ENCODE results near the gene ZNF579. TPM values are rescaled to one million over a fixed set of nuclear protein-coding genes. Genes with fewer than 3 reads are reported as not detected.

The ZNF579 gene
- total RNA-seq, 2 experiments from 2014 or later = 7.2 TPM

- ATAC-seq (peak; percentile 85), DNase-seq (peak; percentile 96)
- no peaks in the 10 kb centered on the region for H3K27me3 Mint-ChIP-seq
- no peak for TF ChIP-seq CTCF (IDR thresholded peaks at IDR 0.05)
- peak overlapping the region; percentile 99 for H3K27ac Mint-ChIP-seq
- H3K4me3 Mint-ChIP-seq = peak overlapping the region; percentile 88
- ChIA-PET POLR2A (interaction anchor here (0.9 to 2.2 kb wide), 7 partner anchors 13 to 122 kb away, joined by 3 to 8 read pairs (median 4); partner anchors contain the start of genes ZNF581, ZNF628 and ZNF784), CTCF (interaction anchor here (1.0 to 4.0 kb wide), 6 partner anchors 12 to 95 kb away, joined by 3 to 24 read pairs (median 5); no protein-coding TSS in a partner anchor)
- peaks cover 39% of the 10 kb centered on the region for H3K36me3 Mint-ChIP-seq (ENCODE audit: low read depth)
- H3K4me1 Mint-ChIP-seq (ENCODE audit: low read depth) = peaks cover 27% of the 10 kb centered on the region
- peaks cover 4% of the 10 kb centered on the region for H3K9me3 Mint-ChIP-seq
- intact Hi-C loops (cut with micrococcal nuclease) = no loop called here
Measured at GRCh38 chr19:55598719-55599467, 18.2 kb upstream of the ZNF579 start.

- ChIA-PET CTCF (interaction anchor here (1.0 to 4.0 kb wide), 2 partner anchors 12 to 35 kb away, joined by 3 to 24 read pairs; no protein-coding TSS in a partner anchor), POLR2A (interaction anchor here (0.5 to 2.2 kb wide), 3 partner anchors 26 to 554 kb away, joined by 3 to 7 read pairs (median 3); partner anchors contain the start of gene ZNF784)
- H3K36me3 Mint-ChIP-seq (ENCODE audit: low read depth) = peaks cover 39% of the 10 kb centered on the region
- no peak overlapping the region for H3K4me3 Mint-ChIP-seq
- TF ChIP-seq CTCF (IDR thresholded peaks at IDR 0.05) = no peak
- H3K27ac Mint-ChIP-seq = no peak overlapping the region
- H3K27me3 Mint-ChIP-seq = no peaks in the 10 kb centered on the region
- ATAC-seq (no peak), DNase-seq (no peak)
- H3K9me3 Mint-ChIP-seq = peaks cover 2% of the 10 kb centered on the region
- intact Hi-C loops (cut with micrococcal nuclease) = no loop called here
- H3K4me1 Mint-ChIP-seq (ENCODE audit: low read depth) = peaks cover 20% of the 10 kb centered on the region
Measured at GRCh38 chr19:55598034-55598433, 17.4 kb upstream of the ZNF579 start.

GRCh38 chr19:55597501-55597921 is 16.9 kb upstream of the ZNF579 start:
- ChIA-PET POLR2A (interaction anchor here (0.6 kb wide), 1 partner anchor 554 kb away, joined by 3 read pairs; no protein-coding TSS in a partner anchor), CTCF (interaction anchor here (4.0 kb wide), 1 partner anchor 35 kb away, joined by 24 read pairs; no protein-coding TSS in a partner anchor)
- DNase-seq (no peak), ATAC-seq (no peak)
- no peak overlapping the region for H3K4me3 Mint-ChIP-seq
- H3K27me3 Mint-ChIP-seq = no peaks in the 10 kb centered on the region
- no peak for TF ChIP-seq CTCF (IDR thresholded peaks at IDR 0.05)
- no peak overlapping the region for H3K27ac Mint-ChIP-seq
- intact Hi-C loops (cut with micrococcal nuclease) = no loop called here
- peaks cover 2% of the 10 kb centered on the region for H3K9me3 Mint-ChIP-seq
- H3K36me3 Mint-ChIP-seq (ENCODE audit: low read depth) = peaks cover 39% of the 10 kb centered on the region
- peaks cover 20% of the 10 kb centered on the region for H3K4me1 Mint-ChIP-seq (ENCODE audit: low read depth)

GRCh38 chr19:55596304-55596703 is 15.7 kb upstream of the ZNF579 start:
- Mint-ChIP-seq H3K9me3 (peaks cover 2% of the 10 kb centered on the region), H3K27me3 (no peaks in the 10 kb centered on the region), H3K4me3 (no peak overlapping the region), H3K27ac (no peak overlapping the region), H3K4me1 (ENCODE audit: low read depth) (peaks cover 15% of the 10 kb centered on the region), H3K36me3 (ENCODE audit: low read depth) (peaks cover 43% of the 10 kb centered on the region)
- ATAC-seq = no peak
- no peak for TF ChIP-seq CTCF (IDR thresholded peaks at IDR 0.05)
- DNase-seq = no peak
- intact Hi-C loops (cut with micrococcal nuclease) = no loop called here
- POLR2A ChIA-PET = interaction anchor here (1.2 to 1.8 kb wide), 2 partner anchors 9 to 11 kb away, joined by 3 to 4 read pairs; no protein-coding TSS in a partner anchor
- CTCF ChIA-PET = interaction anchor here (1.0 kb wide), 1 partner anchor 36 kb away, joined by 3 read pairs; no protein-coding TSS in a partner anchor

Data from activated CD8-positive, alpha-beta T cell treated with anti-CD3 and anti-CD28 coated beads for 36 hours (primary cell).